MM.1S (cell line): ENCODE data around the gene CHCHD3.

Source experiments
- DNase-seq: peaks from one replicate; pipeline ENCODE4 v3.0.0-alpha.2; 2015
- H2AFZ ChIP-seq: fragments of 300-600 bp; sonication (generic); 2 replicates; pipeline ENCODE4 v1.6.0; 2016; ENCODE audit warnings: antibody characterized with exemption, low read length
- H3F3A ChIP-seq: fragments of 300-600 bp; sonication (generic); 2 replicates; pipeline ENCODE4 v1.6.1; 2016; ENCODE audit warnings: mild to moderate bottlenecking, antibody characterized with exemption, low read length, moderate library complexity, mixed read lengths; ENCODE audit not compliant: insufficient read depth
- H3K27ac ChIP-seq: fragments of 300-600 bp; sonication (generic); 2 replicates; pipeline ENCODE4 v1.5.1; 2016; ENCODE audit warnings: mild to moderate bottlenecking, low read length
- H3K27me3 ChIP-seq: fragments of 300-600 bp; sonication (generic); replicated peaks from 2 replicates; pipeline ENCODE4 v1.6.0; 2016; ENCODE audit warnings: low read length; ENCODE audit not compliant: insufficient read depth
- H3K36me3 ChIP-seq: fragments of 300-600 bp; sonication (generic); replicated peaks from 2 replicates; pipeline ENCODE4 v1.6.1; 2016; ENCODE audit warnings: mild to moderate bottlenecking, low read length, mixed read lengths; ENCODE audit not compliant: insufficient read depth
- H3K4me1 ChIP-seq: fragments of 300-600 bp; sonication (generic); 2 replicates; pipeline ENCODE4 v1.6.1; 2016; ENCODE audit warnings: low read length, mixed read lengths
- H3K4me2 ChIP-seq: fragments of 300-600 bp; sonication (generic); 2 replicates; pipeline ENCODE4 v1.6.0; 2016; ENCODE audit warnings: low read depth, low read length
- H3K4me3 ChIP-seq: fragments of 300-600 bp; sonication (generic); 2 replicates; pipeline ENCODE4 v1.5.1; 2016; ENCODE audit warnings: low read length, mixed read lengths
- H3K79me2 ChIP-seq: fragments of 300-600 bp; sonication (generic); 2 replicates; pipeline ENCODE4 v1.6.1; 2016; ENCODE audit warnings: mixed run types, low read length, mixed read lengths
- H3K9ac ChIP-seq: fragments of 300-600 bp; sonication (generic); 2 replicates; pipeline ENCODE4 v1.6.1; 2016; ENCODE audit warnings: low read length, mixed read lengths
- H3K9me2 ChIP-seq: fragments of 300-600 bp; sonication (generic); replicated peaks from 2 replicates; pipeline ENCODE4 v1.6.1; 2016; ENCODE audit warnings: mild to moderate bottlenecking, low read length, mixed read lengths; ENCODE audit not compliant: insufficient read depth
- H3K9me3 ChIP-seq: fragments of 300-600 bp; sonication (generic); replicated peaks from 2 replicates; pipeline ENCODE4 v1.6.1; 2016; ENCODE audit warnings: mild to moderate bottlenecking, low read length, mixed read lengths; ENCODE audit not compliant: insufficient read depth
- H4K20me1 ChIP-seq: fragments of 300-600 bp; sonication (generic); 2 replicates; pipeline ENCODE4 v1.6.1; 2016; ENCODE audit warnings: mild to moderate bottlenecking, low read length, moderate library complexity, mixed read lengths; ENCODE audit not compliant: insufficient read depth
- EZH2 ChIP-seq: fragments of 300-600 bp; sonication (generic); optimal IDR thresholded peaks from 2 replicates; pipeline ENCODE3; 2017; ENCODE audit warnings: low read depth, mild to moderate bottlenecking, antibody characterized with exemption, low read length, mixed read lengths
- EZH2phosphoT487 ChIP-seq: fragments of 300-600 bp; sonication (generic); IDR thresholded peaks from 2 replicates; pipeline ENCODE4 v1.6.1; 2018; ENCODE audit warnings: antibody characterized with exemption, low read length
- TF ChIP-seq, protein P1 (sequence below): fragments of 300-600 bp; sonication (generic); IDR thresholded peaks from 2 replicates; pipeline ENCODE4 v1.5.1; 2016; ENCODE audit warnings: antibody characterized with exemption, low read length, mixed read lengths

The CHCHD3 gene

GRCh38 chr7:132855901-132856300, 226.0 kb downstream of the CHCHD3 start:
- no peaks in the 10 kb centered on the region for H3K9me2 ChIP-seq
- no peaks in the 10 kb centered on the region for H3K36me3 ChIP-seq
- H3K79me2 ChIP-seq, result no peaks in the 10 kb centered on the region
- no peak overlapping the region for H3K27ac ChIP-seq
- no peak for TF ChIP-seq EZH2
- TF ChIP-seq, protein P1, sequence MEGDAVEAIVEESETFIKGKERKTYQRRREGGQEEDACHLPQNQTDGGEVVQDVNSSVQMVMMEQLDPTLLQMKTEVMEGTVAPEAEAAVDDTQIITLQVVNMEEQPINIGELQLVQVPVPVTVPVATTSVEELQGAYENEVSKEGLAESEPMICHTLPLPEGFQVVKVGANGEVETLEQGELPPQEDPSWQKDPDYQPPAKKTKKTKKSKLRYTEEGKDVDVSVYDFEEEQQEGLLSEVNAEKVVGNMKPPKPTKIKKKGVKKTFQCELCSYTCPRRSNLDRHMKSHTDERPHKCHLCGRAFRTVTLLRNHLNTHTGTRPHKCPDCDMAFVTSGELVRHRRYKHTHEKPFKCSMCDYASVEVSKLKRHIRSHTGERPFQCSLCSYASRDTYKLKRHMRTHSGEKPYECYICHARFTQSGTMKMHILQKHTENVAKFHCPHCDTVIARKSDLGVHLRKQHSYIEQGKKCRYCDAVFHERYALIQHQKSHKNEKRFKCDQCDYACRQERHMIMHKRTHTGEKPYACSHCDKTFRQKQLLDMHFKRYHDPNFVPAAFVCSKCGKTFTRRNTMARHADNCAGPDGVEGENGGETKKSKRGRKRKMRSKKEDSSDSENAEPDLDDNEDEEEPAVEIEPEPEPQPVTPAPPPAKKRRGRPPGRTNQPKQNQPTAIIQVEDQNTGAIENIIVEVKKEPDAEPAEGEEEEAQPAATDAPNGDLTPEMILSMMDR, result no peak
- no peak for TF ChIP-seq EZH2phosphoT487
- H3K4me2 ChIP-seq, result no peak overlapping the region
- no peaks in the 10 kb centered on the region for H3K9me3 ChIP-seq
- H3K4me3 ChIP-seq, result no peak overlapping the region
- H4K20me1 ChIP-seq, result no peaks in the 10 kb centered on the region
- no peaks in the 10 kb centered on the region for H3K4me1 ChIP-seq
- no peak for DNase-seq
- H2AFZ ChIP-seq, result no peak overlapping the region
- H3K27me3 ChIP-seq, result no peaks in the 10 kb centered on the region
- H3K9ac ChIP-seq, result no peak overlapping the region
- no peaks in the 10 kb centered on the region for H3F3A ChIP-seq

GRCh38 chr7:132854238-132854637, 227.7 kb downstream of the CHCHD3 start:
- TF ChIP-seq, protein P1, result no peak
- Histone ChIP-seq H3K4me2 (no peak overlapping the region), H3K9me2 (no peaks in the 10 kb centered on the region), H3K4me3 (no peak overlapping the region), H3K9ac (no peak overlapping the region), H3F3A (no peaks in the 10 kb centered on the region), H3K36me3 (no peaks in the 10 kb centered on the region), H3K27me3 (no peaks in the 10 kb centered on the region), H3K27ac (no peak overlapping the region), H3K9me3 (no peaks in the 10 kb centered on the region), H4K20me1 (no peaks in the 10 kb centered on the region), H2AFZ (no peak overlapping the region), H3K79me2 (no peaks in the 10 kb centered on the region), H3K4me1 (no peaks in the 10 kb centered on the region)
- no peak for DNase-seq

- no peak overlapping the region for H3K4me2 ChIP-seq
These were observed 234.5 kb downstream of the CHCHD3 start for GRCh38 chr7:132847376-132847775.

More at GRCh38 chr7:132847376-132847775, 234.5 kb downstream of the CHCHD3 start:
- H3K79me2 ChIP-seq, result no peaks in the 10 kb centered on the region
- no peaks in the 10 kb centered on the region for H3K36me3 ChIP-seq
- TF ChIP-seq, protein P1, result no peak
- TF ChIP-seq EZH2, result no peak
- no peak for TF ChIP-seq EZH2phosphoT487
- no peaks in the 10 kb centered on the region for H3F3A ChIP-seq
- no peak overlapping the region for H3K9ac ChIP-seq
- no peaks in the 10 kb centered on the region for H3K4me1 ChIP-seq
- H3K9me2 ChIP-seq, result no peaks in the 10 kb centered on the region
- no peak overlapping the region for H2AFZ ChIP-seq
- no peaks in the 10 kb centered on the region for H4K20me1 ChIP-seq
- H3K4me3 ChIP-seq, result no peak overlapping the region
- H3K27ac ChIP-seq, result no peak overlapping the region
- DNase-seq, result no peak
- H3K27me3 ChIP-seq, result no peaks in the 10 kb centered on the region
- no peaks in the 10 kb centered on the region for H3K9me3 ChIP-seq
